DMS53 treated with DMSO at 0.1 percent for 48 hours (cell line): ENCODE data around the gene GRK4.
"Not testable (repeated sequence)": the region's sequence is repeated elsewhere in the genome, so short reads cannot be mapped to it uniquely, and the experiment has no call there.

ENCODE experiments used
- DNase-seq: peaks from one replicate; lab custom pipeline; 2025; ENCODE audit not compliant: unreplicated experiment; lab: John Stamatoyannopoulos, UW

Gene GRK4

DNA sequence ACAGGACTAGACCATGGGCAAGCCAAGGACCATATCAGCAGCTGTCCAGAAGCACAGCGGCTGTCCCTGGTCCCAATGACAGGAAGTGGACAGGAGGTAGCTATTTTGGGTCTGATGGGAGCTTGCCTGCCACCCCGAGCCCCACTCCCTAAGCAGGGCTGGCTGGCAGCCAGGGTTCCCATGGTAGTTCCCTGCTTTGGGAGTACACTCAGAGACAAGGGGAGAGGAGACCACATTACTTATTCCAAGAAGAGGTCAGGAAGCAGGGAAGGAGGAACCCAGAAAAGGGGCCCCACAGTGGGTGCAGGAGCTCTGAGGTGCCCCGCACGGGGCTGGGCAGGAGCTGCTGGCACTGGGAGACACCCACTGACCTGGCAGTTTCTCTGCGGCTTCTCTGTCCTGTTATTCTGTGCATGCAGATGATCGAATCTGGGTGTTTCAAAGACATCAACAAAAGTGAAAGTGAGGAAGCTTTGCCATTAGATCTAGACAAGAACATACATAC is 74.6 kb downstream of the GRK4 start:
- DNase-seq = no peak

DNA sequence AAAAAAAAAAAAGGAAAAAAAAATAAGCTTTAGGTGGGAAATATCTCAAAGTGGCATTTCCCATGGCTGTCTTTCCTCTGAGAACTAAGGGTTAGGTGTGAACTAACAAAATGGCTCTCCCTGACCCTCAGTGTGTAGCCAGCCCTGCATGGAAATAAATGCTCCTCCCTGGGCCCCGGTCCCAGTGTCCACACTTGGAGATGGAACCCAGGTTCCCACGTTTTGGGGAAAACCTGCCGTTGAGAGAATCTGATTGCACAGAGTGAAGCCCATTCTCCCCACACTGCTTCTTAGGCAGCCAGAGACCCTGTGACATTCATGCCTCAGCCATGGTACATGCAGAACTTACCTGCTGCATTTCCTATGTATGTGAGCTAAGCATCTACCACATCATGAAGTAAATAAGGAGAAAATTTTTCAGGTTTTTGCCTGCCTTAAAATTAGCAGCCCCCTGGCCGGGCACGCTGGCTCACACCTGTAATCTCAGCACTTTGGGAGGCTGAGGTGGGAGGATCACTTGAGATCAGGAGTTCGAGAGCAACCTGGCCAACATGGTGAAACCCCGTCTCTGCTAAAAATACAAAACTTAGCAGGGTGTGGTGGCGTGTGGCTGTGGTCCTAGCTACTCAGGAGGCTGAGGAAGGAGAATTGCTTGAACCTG is 76.5 kb downstream of the GRK4 start:
- DNase-seq = no peak

DNA sequence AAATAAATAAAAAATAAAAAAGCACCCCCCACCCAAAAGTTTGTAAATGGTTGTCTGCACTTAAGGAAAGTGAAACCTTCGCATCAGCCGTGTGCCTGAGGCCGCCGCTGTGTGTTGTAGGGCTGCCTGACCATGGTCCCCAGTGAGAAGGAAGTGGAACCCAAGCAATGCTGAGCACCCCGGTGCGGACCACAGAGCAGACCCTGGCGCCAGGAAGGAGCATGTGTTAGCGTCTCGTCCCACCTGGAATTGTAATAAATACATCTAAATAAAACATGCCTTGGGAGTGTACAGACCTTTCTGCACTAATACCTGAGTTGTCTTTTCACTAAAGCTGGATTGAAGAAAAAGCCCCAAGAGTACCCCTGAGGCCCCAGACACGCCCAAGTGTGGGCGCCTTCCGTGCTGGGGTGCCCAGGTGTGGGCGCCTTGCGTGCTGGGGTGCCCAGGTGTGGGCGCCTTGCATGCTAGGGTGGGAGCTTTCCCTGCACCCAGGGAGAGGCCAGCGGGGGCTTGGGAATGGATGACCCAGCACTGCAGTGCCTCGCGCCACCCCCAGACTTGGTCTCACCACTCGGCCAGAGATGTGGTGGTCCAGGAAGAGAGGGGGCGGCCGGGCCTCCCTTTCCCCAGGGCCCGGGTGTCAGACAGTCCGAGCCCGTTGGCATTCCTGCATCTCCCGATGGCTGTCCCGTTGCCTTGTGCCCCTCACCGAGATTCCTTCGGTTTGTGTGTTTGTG is 77.3 kb downstream of the GRK4 start:
- DNase-seq = no peak

DNA sequence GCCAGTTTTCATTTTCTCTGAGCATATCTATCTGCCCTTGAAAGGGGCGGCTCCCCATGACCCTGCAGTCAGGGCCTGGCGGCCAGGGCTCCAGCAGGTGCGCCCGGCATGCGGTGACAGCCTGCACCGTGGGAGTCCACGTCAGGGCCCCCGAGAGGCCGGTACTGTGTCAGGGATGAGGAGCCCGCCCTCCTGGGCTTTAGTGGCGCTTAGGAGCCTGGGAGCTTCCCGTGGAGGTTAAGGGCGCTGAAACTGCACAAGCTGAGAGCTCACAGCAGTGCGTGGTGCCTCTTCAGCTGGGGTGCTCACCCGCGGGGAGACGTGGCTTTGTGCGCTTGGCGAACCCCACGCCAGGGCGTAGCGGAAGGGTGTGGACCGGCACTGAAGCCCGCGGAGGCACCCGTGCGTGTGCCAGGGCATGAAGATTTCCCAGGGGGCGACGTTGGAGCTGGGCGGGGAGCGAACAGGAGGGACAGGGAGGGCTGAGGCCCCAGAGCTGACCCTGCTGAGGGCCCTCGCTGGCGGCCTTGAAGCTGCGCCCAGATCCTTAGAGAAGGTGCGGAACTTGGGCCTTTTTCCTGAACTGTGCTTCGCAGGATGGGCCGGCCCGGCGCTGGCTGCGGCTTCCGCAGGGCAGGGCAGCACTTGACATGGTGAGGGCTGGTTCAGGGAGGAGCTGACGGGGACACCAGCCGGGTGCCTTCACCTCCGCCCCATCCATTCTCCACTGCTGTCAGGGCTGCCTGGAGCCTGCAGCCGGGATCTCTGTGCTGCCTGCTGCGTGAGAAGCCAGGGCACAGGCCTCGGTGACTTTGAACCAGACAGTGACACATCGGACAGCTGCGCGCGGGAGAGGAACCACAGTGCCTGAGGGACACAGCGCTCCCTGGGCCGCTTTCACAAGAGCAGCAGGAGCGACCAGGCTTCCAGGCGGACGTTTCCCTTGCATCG is 78.1 kb downstream of the GRK4 start:
- peak; percentile 86 for DNase-seq

- no peak for DNase-seq
Observed at GRCh38 chr4:3042226-3042625, 78.9 kb downstream of the GRK4 start.

DNA sequence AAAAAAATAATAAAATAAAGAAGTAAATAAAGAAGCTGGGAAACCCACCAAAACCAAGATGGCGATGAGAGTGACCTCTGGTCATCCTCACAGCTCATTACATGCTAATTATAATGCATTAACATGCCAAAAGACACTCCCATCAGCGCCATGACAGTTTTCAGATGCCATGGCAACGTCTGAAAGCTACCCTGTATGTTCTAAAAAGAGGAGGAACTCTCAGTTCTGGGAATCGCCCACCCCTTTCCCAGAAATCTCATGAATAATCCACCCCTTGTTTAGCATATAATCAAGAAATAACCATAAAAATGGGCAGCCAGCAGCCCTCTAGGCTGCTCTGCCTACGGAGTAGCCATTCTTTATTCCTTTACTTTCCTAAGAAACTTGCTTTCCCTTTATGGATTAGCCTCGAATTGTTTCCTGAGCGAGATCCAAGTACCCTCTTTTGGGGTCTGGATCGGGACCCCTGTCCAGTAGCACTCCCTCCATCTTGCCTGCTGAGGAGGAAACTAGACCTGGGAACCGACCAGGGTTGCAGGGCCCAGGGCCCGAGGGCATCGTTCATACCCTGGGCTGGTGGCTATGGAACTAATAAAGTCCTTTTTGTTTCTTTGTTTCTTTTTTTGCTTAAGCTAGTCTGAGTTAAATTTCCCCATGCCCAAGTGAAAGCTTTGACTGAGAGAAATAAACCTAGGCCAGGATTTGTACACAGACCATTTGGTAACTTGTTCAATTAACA is 80.1 kb downstream of the GRK4 start:
- DNase-seq = no peak

DNA sequence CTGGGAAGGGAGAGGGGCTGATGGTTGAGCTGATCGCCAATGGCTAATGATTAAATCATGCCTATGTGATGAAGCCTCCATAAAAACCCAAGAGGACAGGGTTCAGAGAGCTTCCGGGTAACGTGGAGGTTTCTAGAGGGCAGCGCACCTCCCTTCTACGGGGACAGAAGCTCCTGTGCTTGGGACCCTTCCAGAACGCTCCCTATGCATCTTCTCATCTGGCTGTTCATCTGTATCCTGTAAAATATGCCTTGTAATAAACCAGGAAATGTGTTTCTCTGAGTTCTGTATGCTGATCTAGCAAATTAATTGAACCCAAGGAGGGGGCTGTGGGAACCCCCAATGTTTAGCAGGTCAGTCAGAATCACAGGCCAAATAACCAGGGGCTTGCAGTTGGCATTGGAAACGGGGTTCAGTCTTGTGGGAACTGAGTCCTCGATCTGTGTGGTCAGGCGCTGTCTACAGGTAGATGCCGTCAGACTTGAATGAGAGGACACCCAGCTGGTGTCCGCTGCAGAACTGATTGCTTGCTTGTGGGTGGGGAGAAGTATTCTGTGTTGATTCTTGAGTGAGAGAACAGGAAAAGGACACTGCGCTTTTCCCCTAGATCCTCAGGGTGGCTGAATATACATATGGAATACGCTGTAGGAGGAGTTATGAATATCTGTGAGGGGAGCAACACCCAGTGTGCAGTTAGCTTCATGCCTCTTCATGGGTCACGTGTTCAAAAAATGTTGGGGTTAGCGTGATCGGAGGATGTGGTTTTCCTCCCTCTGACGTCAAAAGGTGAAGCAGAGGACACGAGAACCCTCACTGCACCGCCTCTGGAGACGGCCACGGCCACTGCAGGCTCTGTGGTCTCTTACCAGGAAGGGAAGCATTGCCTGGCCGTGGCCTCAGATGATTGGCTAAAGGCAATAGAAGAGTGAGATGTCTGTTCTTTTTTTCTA is 81.8 kb downstream of the GRK4 start:
- peak; percentile 97 for DNase-seq

- peak; percentile 18 for DNase-seq
Observed at GRCh38 chr4:3046162-3046561, 82.8 kb downstream of the GRK4 start.

DNA sequence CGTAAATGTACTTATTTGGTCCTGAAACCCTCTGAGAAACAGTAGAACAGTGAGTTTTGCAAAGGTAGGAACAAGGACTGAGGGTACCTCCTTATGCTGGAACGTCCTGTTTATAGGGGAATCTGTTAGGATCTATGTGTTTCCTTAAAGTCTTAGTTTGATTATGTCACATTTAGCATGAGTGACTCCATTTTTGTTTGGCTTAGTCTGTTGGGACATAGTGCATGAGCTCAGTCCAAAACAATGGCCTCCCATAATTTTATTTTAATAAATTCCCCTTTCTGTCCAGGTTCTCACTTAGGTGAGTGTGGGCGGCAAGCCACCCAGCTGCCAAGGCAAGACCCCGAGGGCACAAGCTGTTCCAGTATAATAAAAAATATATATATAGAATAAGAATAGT is 83.3 kb downstream of the GRK4 start:
- DNase-seq = no peak

GRCh38 chr4:3047464-3048286 is 84.3 kb downstream of the GRK4 start:
- DNase-seq = peak; percentile 95

- DNase-seq = not testable (repeated sequence)
Observed at GRCh38 chr4:3051141-3051897, 87.9 kb downstream of the GRK4 start.

DNA sequence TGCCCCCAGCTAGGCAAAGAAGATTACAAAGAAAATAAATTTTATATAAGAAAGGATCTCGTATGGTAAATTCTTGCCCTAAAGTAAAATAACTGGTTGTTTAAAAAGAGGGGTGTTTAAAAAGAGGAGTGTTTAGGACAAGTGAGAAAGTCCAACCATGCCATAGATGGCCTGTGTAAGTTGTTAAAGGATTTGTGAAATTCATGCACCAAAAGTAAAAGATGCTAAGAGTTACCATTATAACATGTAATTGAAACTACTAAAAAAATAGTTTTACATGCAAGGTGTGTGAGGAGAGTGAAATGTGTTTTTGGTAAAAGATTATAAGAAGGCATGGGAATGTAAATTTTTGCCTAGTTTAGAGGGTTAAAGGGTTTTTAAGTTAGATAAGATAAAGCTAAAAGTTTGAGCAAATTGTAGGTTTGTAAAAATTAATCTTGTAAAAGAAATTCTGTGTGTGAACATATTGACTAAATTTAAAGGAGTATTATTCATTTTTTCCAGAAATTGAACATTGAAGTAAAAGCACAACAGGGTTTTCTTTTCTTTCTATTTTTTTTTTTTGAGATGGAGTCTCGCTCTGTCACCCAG is 90.9 kb downstream of the GRK4 start:
- DNase-seq = no peak

- no peak for DNase-seq
Observed at GRCh38 chr4:3059943-3060342, 96.6 kb downstream of the GRK4 start.

DNA sequence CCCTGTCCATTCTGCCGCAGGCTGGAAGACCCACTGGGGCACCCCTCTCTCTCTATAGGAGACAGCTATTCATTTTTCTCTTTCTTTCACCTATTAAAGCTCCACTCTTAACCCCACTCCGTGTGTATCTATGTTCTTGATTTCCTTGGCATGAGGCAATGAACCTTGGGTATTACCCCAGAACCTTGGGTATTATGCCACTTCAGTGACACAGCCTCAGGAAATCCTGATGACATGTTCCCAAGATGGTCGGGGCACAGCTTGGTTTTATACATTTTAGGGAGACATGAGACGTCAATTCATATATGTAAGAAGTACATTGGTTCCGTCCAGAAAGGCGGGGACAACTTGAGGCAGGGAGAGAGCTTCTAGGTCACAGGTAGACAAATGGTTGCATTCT is 97.6 kb downstream of the GRK4 start:
- DNase-seq = no peak

GRCh38 chr4:3062471-3062870 is 99.1 kb downstream of the GRK4 start:
- DNase-seq = no peak

DNA sequence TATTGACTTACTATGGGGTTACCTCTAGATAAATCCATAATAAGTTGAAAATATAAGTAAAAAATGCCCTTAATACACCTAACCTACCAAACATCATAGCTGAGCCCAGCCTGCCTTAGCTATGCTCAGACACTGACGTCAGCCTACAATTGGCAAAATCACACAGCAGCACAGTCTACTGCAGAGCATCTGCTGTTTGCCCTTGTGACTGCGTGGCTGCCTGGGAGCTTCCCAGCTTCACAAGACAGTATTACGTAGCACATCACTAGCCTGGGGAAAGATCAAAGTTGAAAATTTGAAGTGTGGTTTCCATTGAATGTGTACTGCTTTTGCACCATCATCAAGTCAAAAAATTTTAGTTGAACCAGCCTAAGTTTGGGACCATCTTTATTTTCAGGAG is 102.2 kb downstream of the GRK4 start:
- no peak for DNase-seq

DNA sequence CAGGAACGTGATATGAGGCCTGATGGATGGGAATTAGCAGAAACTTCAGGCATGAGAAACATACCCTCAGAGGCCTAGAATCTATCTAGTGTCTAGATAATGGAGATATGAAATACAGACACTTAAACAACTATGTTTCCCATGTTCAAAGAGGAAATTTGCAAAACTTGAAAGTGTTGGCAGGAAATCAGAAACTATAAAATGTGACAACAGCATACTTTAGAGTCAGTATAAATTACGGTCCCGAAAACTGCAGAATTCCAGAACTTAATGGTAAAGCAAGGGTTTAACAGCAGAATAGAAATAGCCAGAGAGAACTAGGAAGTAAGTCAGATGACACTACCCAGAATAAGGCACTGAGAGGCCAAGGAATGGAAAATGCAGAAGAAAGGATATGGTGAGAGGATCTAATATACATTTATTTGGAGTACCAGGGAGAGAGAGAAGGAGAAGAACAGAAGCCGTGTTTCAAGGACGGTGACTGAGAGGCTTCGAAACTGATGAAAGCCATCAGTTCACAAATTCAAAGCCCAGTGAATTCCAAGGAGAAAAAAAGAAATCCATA is 103.5 kb downstream of the GRK4 start:
- DNase-seq = no peak
